Small intestine (tissue), 7 donors: ENCODE data around the gene AS3MT. TPM values are rescaled to one million over a fixed set of nuclear protein-coding genes. Genes with fewer than 3 reads are reported as not detected.
"Not testable (repeated sequence)": the region's sequence is repeated elsewhere in the genome, so short reads cannot be mapped to it uniquely, and the experiment has no call there.

ENCODE experiments used
- DNase-seq, 2 donors: peaks; one replicate each; pipeline versions ENCODE4 v3.0.0 to v3.0.0-alpha.2; 2013
- FAIRE-seq: peaks from 2 replicates; lab custom pipeline; 2012; peaks lifted over from hg19 to GRCh38; lab: Jason Lieb, UNC
- H3K27ac ChIP-seq, 3 donors: one replicate each; pipeline ENCODE4 v1.5.1; 2013; ENCODE audit warnings: low read length in 2 of 3, mild to moderate bottlenecking in 2 of 3, control low read depth in 1 of 3, inconsistent platforms in 1 of 3, low read depth in 1 of 3, moderate library complexity in 1 of 3
- H3K27me3 ChIP-seq, 3 donors: one replicate each; pipeline ENCODE4 v1.6.1; 2013; ENCODE audit warnings: low read length in 3 of 3, inconsistent platforms in 1 of 3; ENCODE audit not compliant: control insufficient read depth in 3 of 3, insufficient read depth in 3 of 3
- H3K36me3 ChIP-seq, 3 donors: one replicate each; pipeline ENCODE4 v1.6.1; 2013; ENCODE audit warnings: low read length in 3 of 3, inconsistent platforms in 1 of 3, low read depth in 1 of 3, mild to moderate bottlenecking in 1 of 3, moderate library complexity in 1 of 3; ENCODE audit not compliant: control insufficient read depth in 3 of 3, insufficient read depth in 2 of 3
- H3K4me1 ChIP-seq, 3 donors: one replicate each; pipeline ENCODE4 v1.6.1; 2013; ENCODE audit warnings: low read length in 2 of 3, inconsistent platforms in 1 of 3, low read depth in 1 of 3, mild to moderate bottlenecking in 1 of 3, moderate library complexity in 1 of 3; ENCODE audit not compliant: control insufficient read depth in 3 of 3, insufficient read depth in 2 of 3
- H3K4me3 ChIP-seq, 3 donors: one replicate each; pipeline ENCODE4 v1.5.1; 2013; ENCODE audit warnings: low read length in 3 of 3, control low read depth in 1 of 3, inconsistent platforms in 1 of 3, low read depth in 1 of 3, mild to moderate bottlenecking in 1 of 3, moderate library complexity in 1 of 3
- H3K9me3 ChIP-seq, 2 donors: one replicate each; pipeline ENCODE4 v1.6.1; 2013; ENCODE audit warnings: low read depth in 1 of 2, low read length in 1 of 2; ENCODE audit not compliant: control insufficient read depth in 2 of 2, insufficient read depth in 1 of 2
- WGBS, 3 donors: extraction: QIAGEN DNeasy Blood & Tissue Kit; methylation state at CpG; one replicate each; pipeline ENCODE4 v1.1.7; 2013; 5-methylcytosine and 5-hydroxymethylcytosine counted together
- polyA plus RNA-seq, 4 donors: library from polyadenylated mRNA; stranded (reverse) in 3 of 4; unstranded in 1 of 4; fragments of 200-250 nt in 3 of 4; fragments of 120-200 nt in 1 of 4; gene quantifications; one replicate each; pipeline versions ENCODE4 v1.2.1 to v1.2.3, GENCODE V29; 2013
- donor health status: healthy with polysubstance abuse.
- donor health status: control.
- donor health status: control.
- donor health status: Bipolar disorder and iron deficiency.
- donor health status: healthy.

The AS3MT gene
- polyA plus RNA-seq, 4 donors, result 1.6 to 18.6 (median 3.7) TPM

DNA sequence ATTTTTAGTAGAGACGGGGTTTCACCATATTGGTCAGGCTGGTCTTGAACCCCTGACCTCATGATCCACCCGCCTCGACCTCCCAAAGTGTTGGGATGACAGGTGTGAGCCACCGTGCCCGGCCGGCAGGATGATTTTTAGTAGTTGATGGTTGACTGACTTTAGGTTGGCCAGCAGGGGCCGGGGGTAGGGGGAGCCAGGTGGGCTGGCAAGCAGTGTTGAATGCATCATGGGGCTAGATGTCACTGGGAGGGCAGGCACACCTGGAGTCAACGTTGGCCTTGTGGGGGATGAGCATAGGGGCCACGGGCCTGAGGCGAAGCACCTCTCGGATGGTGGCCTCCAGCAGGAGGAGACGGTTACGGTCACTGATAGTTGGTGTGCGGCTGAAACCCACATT, 37.0 kb upstream of the AS3MT start:
- no peaks in the 10 kb centered on the region for H3K27me3 ChIP-seq
- DNase-seq, result no peak
- H3K36me3 ChIP-seq, result no peaks in the 10 kb centered on the region
- H3K4me1 ChIP-seq, result no peaks in the 10 kb centered on the region
- no peak for FAIRE-seq
- peaks cover 0 to 3% of the 10 kb centered on the region in 2 donors for H3K9me3 ChIP-seq
- H3K4me3 ChIP-seq, result no peak overlapping the region
- H3K27ac ChIP-seq, result no peak overlapping the region
- 85 to 86% (median 86%) methylated on average over 14 of the region's 14 CpGs for WGBS, 3 donors

DNA sequence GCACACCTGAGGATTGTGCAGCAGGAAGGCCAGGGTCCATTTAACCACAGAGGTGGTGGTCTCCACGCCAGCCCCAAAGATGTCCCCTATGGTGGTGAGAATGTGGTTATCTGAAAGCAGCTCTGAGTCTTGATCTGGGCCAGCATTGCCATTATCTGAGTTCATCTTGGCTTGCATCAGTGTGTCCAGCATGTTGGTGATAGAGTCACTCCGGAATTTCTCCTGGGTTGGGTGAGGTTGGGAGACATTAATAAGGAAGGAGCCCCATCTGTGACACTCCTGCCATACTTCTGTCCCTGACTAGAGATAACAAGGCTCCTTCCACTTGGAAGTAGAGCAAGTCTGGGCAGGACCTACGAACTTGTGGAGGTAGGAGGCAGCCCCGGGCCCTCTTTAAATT, 36.3 kb upstream of the AS3MT start:
- Histone ChIP-seq H3K9me3 (peaks cover 0 to 10% of the 10 kb centered on the region in 2 donors), H3K36me3 (no peaks in the 10 kb centered on the region), H3K27ac (no peak overlapping the region), H3K4me1 (no peaks in the 10 kb centered on the region), H3K27me3 (no peaks in the 10 kb centered on the region), H3K4me3 (no peak overlapping the region)
- no peak for FAIRE-seq
- DNase-seq, result no peak
- WGBS, 3 donors, result 88 to 91% (median 90%) methylated on average over 4 of the region's 4 CpGs

DNA sequence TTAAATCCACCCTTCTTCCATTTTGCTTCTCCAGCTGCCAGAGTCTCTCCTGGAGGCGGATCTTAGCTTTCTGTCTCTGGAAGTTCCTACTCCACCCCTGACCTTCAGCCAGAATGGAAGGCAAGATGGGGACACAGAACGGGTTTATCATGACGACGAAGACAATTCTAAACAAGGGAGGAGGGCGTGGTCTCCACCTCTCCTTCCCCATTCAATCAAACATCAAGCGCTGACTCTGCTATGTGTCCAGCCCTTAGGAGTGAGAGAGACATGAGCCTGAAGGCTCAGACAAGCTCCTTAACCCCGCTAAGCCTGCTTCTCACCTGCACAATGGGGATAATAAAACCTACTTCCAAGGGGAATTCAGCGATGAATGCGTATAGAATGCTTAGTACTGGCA, 35.1 kb upstream of the AS3MT start:
- FAIRE-seq (no peak), DNase-seq (peak in 1 of 2 donors; percentile 40)
- Histone ChIP-seq H3K36me3 (no peaks in the 10 kb centered on the region), H3K9me3 (peaks cover 0 to 21% of the 10 kb centered on the region in 2 donors), H3K4me3 (no peak overlapping the region), H3K27ac (no peak overlapping the region), H3K4me1 (no peaks in the 10 kb centered on the region), H3K27me3 (no peaks in the 10 kb centered on the region)
- 28 to 54% (median 42%) methylated on average over 9 of the region's 9 CpGs for WGBS, 3 donors

DNA sequence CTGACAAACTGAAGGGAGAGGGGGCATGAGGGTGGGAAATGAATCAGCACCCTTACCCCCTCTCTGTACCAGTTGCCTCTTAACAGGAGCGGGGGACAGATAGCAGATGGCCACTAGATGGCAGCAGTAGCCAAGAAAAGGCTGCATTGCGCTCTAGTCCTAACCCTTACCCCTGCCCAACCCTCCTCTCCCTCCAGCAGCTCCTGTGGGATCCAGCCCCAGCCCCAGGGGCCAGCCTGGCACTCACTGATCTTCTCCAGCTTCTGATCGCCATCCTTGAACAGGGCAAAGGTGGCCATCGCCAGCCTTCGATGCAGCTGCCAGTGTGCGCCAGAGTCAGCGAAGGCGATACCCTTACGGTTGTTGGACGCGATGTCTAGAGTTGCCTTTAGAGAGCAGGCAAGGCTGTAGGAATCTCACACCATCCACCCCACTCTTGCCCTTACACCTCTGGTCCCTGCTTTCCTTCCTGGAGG, 34.2 kb upstream of the AS3MT start:
- DNase-seq (peak; percentile 76 to 85), FAIRE-seq (no peak)
- no peak overlapping the region for H3K27ac ChIP-seq
- 63 to 68% (median 65%) methylated on average over 11 of the region's 11 CpGs for WGBS, 3 donors
- no peaks in the 10 kb centered on the region for H3K36me3 ChIP-seq
- H3K27me3 ChIP-seq, result no peaks in the 10 kb centered on the region
- H3K4me3 ChIP-seq, result no peak overlapping the region
- peaks cover 0 to 22% of the 10 kb centered on the region in 2 donors for H3K9me3 ChIP-seq
- no peaks in the 10 kb centered on the region for H3K4me1 ChIP-seq

DNA sequence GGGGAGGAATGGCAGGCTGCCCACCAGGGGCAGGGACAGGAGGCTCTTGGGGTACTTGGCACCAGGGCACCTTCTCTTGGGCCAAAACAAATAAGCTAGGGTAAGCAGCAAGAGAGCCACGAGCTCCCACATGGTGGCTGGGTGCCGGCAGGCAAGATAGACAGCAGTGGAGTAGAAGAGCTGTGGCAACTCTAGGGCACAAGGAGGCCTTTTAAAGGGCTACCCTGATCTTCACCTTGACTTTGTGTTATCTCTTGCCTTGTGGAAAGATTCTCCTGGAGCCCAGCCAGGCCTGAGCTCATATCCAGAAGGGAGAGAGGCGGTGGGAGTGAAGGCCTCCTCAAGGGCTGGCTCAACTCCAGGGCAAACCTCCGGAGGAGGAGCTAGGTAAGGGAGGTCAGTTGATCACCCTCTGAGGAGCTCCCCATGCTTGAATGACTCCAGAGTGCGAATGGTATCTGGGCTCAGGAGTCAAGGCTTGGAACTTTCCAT, 32.0 kb upstream of the AS3MT start, which contains the start of gene CYP17A1:
Gene CYP17A1 (minus strand): TSS at position 184 of the 492 bp plus-strand sequence. CDS start 52 bp downstream, at position 132.
- Histone ChIP-seq H3K27me3 (no peaks in the 10 kb centered on the region), H3K4me3 (no peak within 1 kb of the TSS), H3K9me3 (peaks cover 0 to 25% of the 10 kb centered on the region in 2 donors), H3K36me3 (no peaks in the 10 kb centered on the region), H3K4me1 (no peaks in the 10 kb centered on the region), H3K27ac (no peak within 1 kb of the TSS)
- DNase-seq, result no peak
- 69 to 81% (median 74%) methylated on average over 5 of the region's 5 CpGs for WGBS, 3 donors
- FAIRE-seq, result no peak

DNA sequence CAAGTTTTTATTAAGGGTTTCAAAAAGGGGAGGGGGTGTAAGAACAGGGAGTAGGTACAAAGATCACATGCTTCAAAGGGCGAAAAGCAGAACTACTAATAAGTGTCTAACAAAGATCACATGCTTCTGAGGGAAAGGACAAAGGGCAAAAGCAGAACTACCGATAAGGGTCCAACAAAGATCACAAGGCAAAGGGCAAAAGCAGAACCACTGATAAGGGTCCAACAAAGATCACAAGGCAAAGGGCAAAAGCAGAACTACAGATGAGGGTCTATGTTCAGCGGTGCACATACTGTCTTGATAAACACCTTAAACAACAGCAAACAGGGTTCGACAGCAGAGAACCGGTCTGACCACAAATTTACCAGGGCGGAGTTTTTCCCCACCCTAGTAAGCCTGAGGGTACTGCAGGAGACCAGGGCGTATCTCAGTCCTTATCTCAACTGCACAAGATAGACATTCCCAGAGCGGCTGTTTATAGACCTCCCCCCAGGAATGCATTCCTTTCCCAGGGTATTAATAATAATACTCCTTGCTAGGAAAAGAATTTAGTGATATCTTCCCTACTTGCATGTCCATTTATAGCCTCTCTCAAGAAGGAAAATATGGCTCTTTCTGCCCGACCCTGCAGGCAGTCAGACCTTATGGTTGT, 30.9 kb upstream of the AS3MT start:
- not testable (repeated sequence) for H3K36me3 ChIP-seq, H3K4me3 ChIP-seq, H3K27ac ChIP-seq, H3K27me3 ChIP-seq, FAIRE-seq, H3K4me1 ChIP-seq
- 34 to 74% (median 52%) methylated on average over 9 of the region's 9 CpGs for WGBS, 3 donors
- H3K9me3 ChIP-seq, result peaks cover 0 to 30% of the 10 kb centered on the region in 2 donors
- peak in 1 of 2 donors; percentile 25 for DNase-seq

DNA sequence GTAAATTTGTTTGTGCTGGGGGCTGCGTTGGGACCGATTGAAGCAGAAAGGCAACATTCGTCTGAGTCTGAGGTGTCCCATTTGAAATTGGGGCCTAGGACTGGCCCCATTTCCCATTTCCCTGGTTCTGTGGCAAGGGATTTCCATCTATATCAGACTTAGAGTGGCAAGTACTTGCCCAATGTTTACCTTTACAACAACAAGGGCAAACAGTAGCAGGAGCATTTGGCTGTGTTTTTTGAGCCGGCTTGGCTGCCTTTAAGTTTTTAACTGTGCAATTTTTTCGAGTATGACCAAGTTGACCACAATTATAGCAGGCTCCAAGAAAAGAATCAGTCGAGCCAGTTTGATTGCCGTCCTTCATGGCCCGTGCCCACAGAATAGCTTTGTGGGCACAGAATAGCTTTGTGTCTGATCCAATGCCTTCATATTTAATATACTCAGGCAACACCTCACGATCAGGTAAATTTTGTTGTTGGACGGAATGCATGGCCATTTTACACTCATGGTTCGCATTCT, 27.4 kb upstream of the AS3MT start:
- H3K36me3 ChIP-seq, result no peaks in the 10 kb centered on the region
- WGBS, 3 donors, result 85 to 87% (median 86%) methylated on average over 11 of the region's 11 CpGs
- H3K27me3 ChIP-seq, result no peaks in the 10 kb centered on the region
- H3K27ac ChIP-seq, result no peak overlapping the region
- DNase-seq, result no peak
- H3K4me3 ChIP-seq, result no peak overlapping the region
- no peaks in the 10 kb centered on the region for H3K4me1 ChIP-seq
- H3K9me3 ChIP-seq, result peaks cover 0 to 47% of the 10 kb centered on the region in 2 donors
- no peak for FAIRE-seq

DNA sequence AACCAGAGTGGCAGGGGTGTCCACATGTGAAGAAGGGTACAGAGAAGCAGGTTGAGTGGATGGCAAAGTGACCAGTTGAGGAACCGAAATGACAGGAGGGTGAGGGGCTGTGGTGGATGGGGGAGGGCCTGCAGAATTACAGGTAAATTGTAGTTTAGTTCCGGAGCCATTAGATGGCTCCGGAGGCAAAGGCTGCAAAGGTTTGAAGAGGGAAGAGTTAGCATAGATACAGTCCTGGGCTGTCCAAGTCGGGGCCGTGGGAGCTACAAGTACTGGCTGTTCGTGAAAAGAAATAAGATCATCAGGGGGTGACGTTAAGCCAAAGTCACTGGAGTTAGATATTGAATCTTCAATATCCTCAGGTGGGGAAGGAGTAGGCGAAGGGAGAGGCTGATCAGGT, 26.1 kb upstream of the AS3MT start:
- not testable (repeated sequence) for FAIRE-seq, H3K4me3 ChIP-seq, H3K4me1 ChIP-seq, DNase-seq, H3K27me3 ChIP-seq, H3K36me3 ChIP-seq, H3K27ac ChIP-seq
- peaks cover 0 to 35% of the 10 kb centered on the region in 2 donors for H3K9me3 ChIP-seq
- 63 to 73% (median 64%) methylated on average over 8 of the region's 8 CpGs for WGBS, 3 donors
